Subcutaneous adipose tissue (tissue), 4 donors: Measurements from ENCODE around the gene RRP15. TPM values are rescaled to one million over a fixed set of nuclear protein-coding genes. Genes with fewer than 3 reads are reported as not detected.

ENCODE experiments used
- CTCF ChIP-seq: fragments of 450-650 bp; IDR thresholded peaks from one replicate; pipeline ENCODE4 v1.5.1; 2016; ENCODE audit warnings: low read depth, mild to moderate bottlenecking, control low read depth, antibody characterized with exemption, moderate library complexity
- total RNA-seq, 4 donors: library from RNA; depleted of rRNA; stranded (reverse); fragments of >200 nt; gene quantifications; one replicate each; pipeline ENCODE4 v1.1.0, GENCODE V29; 2016

RRP15 gene
- total RNA-seq, 4 donors from 2014 or later = 4.9 to 16.0 (median 8.5) TPM

- no peak for TF ChIP-seq CTCF
Measured at GRCh38 chr1:218317061-218317460, 32.0 kb downstream of the RRP15 start.

- TF ChIP-seq CTCF = no peak
Measured at GRCh38 chr1:218322762-218323161, 37.7 kb downstream of the RRP15 start.

- TF ChIP-seq CTCF = no peak
Measured at GRCh38 chr1:218323568-218324225, 38.6 kb downstream of the RRP15 start.

- TF ChIP-seq CTCF = no peak
Measured at GRCh38 chr1:218324226-218324580, 39.1 kb downstream of the RRP15 start.

GRCh38 chr1:218328769-218329168 lies 43.7 kb downstream of the RRP15 start:
- no peak for TF ChIP-seq CTCF

GRCh38 chr1:218330043-218330623 lies 45.0 kb downstream of the RRP15 start:
- no peak for TF ChIP-seq CTCF

GRCh38 chr1:218332416-218332815 lies 47.3 kb downstream of the RRP15 start:
- no peak for TF ChIP-seq CTCF
